ENCODE results near the gene PPFIBP1. TPM values are rescaled to one million over a fixed set of nuclear protein-coding genes. Genes with fewer than 3 reads are reported as not detected.

Gene PPFIBP1
- total and polyA plus RNA-seq, 4 experiments from 2014 or later: 2.1 to 6.5 (median 3.8) TPM

DNA sequence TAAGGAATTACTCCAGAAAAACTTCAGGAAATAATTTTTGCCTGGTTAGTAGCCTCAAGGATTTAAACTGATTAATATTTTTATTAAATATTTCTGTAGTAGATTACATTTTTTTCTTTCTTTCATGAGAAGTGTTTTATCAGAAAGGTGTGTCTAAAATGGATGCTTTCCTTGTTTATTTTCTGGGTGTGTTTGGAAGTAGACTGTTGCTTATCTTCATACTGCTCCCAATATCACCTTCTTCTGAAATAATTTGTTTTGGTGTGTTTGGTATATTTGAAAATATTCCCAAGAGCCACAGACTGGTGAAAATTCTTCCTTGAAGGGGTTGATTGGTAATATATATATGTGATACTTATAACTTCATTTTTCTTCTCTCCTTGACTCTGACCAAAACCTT lies 162.1 kb downstream of the PPFIBP1 start:
- Histone ChIP-seq H3K27me3 (ENCODE audit: insufficient read depth, low read length) (no peaks in the 10 kb centered on the region), H3K4me1 (ENCODE audit: insufficient read depth, low read length) (no peaks in the 10 kb centered on the region), H3K9me3 (ENCODE audit: control insufficient read depth in 1 of 2, low read length in 2 of 2) (no peaks in the 10 kb centered on the region), H3K36me3 (ENCODE audit: insufficient read depth, low read length) (no peaks in the 10 kb centered on the region), H3K27ac (ENCODE audit: low read depth, low read length) (no peak overlapping the region), H3K4me3 (ENCODE audit: low read length in 2 of 2) (no peak overlapping the region)
- no peak overlapping the region for H3K4me3 Mint-ChIP-seq
- no peaks in the 10 kb centered on the region for H3K36me3 Mint-ChIP-seq
- no peak overlapping the region for H3K27ac Mint-ChIP-seq
- ChIA-PET POLR2A (ENCODE audit: partially characterized antibody) (no interaction called here), CTCF (ENCODE audit: partially characterized antibody) (no interaction called here)
- intact Hi-C loops (cut with micrococcal nuclease): no loop called here
- H3K27me3 Mint-ChIP-seq: no peaks in the 10 kb centered on the region
- no peak for DNase-seq
- no peaks in the 10 kb centered on the region for H3K9me3 Mint-ChIP-seq
- H3K4me1 Mint-ChIP-seq: no peaks in the 10 kb centered on the region

GRCh38 chr12:27688671-27689070 lies 164.7 kb downstream of the PPFIBP1 start:
- H3K4me1 Mint-ChIP-seq: no peaks in the 10 kb centered on the region
- Histone ChIP-seq H3K4me3 (ENCODE audit: low read length in 2 of 2) (no peak overlapping the region), H3K4me1 (ENCODE audit: insufficient read depth, low read length) (no peaks in the 10 kb centered on the region), H3K27me3 (ENCODE audit: insufficient read depth, low read length) (no peaks in the 10 kb centered on the region), H3K9me3 (ENCODE audit: control insufficient read depth in 1 of 2, low read length in 2 of 2) (no peaks in the 10 kb centered on the region), H3K36me3 (ENCODE audit: insufficient read depth, low read length) (no peaks in the 10 kb centered on the region), H3K27ac (ENCODE audit: low read depth, low read length) (no peak overlapping the region)
- no peak overlapping the region for H3K27ac Mint-ChIP-seq
- ChIA-PET POLR2A (ENCODE audit: partially characterized antibody) (no interaction called here), CTCF (ENCODE audit: partially characterized antibody) (interaction anchor here (1.4 kb wide), 1 partner anchor 36 kb away, joined by 3 read pairs; no protein-coding TSS in a partner anchor)
- intact Hi-C loops (cut with micrococcal nuclease): no loop called here
- peaks cover 1 to 6% of the 10 kb centered on the region in 2 donors for H3K36me3 Mint-ChIP-seq
- H3K9me3 Mint-ChIP-seq: no peaks in the 10 kb centered on the region
- H3K4me3 Mint-ChIP-seq: no peak overlapping the region
- no peaks in the 10 kb centered on the region for H3K27me3 Mint-ChIP-seq
- DNase-seq: no peak

DNA sequence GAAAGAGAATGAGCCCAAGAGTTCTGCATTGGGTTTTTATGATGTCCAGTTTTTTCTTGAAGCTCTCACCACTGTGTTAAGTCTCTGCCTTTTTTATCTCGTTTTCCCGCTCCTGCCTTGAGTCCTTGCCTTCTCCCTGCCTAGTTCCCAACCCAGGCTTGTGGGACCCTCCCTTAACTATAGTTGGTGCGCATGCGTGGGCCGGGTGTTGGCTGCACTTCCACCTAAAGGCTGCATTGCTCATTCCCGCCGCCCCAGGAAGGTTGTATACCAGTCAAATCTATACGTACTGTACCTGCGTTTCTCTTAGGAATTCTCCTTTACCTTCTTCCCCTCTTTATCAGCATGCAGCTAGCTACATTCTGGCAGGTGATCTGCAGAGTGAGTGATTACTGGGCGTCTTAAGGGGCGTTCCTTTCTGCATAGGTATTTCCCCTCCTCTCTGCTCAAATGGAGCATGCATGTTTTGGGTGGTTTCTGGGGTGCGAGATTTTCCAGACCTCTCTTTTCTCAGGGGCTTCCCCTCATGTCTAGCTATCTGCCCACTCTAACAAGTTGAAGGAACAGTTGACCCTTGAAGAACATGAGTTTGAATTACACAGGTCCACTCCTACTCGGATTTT lies 165.7 kb downstream of the PPFIBP1 start:
- H3K36me3 Mint-ChIP-seq: peaks cover 1 to 6% of the 10 kb centered on the region in 2 donors
- no peaks in the 10 kb centered on the region for H3K9me3 ChIP-seq (ENCODE audit: control insufficient read depth in 1 of 2, low read length in 2 of 2)
- no peaks in the 10 kb centered on the region for H3K9me3 Mint-ChIP-seq
- peak overlapping the region in 1 of 8 donors; percentile 7 for H3K4me3 Mint-ChIP-seq
- ChIA-PET POLR2A (ENCODE audit: partially characterized antibody) (no interaction called here), CTCF (ENCODE audit: partially characterized antibody) (interaction anchor here (1.4 kb wide), 1 partner anchor 37 kb away, joined by 3 read pairs; no protein-coding TSS in a partner anchor)
- intact Hi-C loops (cut with micrococcal nuclease): no loop called here
- H3K27me3 Mint-ChIP-seq: no peaks in the 10 kb centered on the region
- H3K36me3 ChIP-seq (ENCODE audit: insufficient read depth, low read length): no peaks in the 10 kb centered on the region
- H3K4me1 Mint-ChIP-seq: no peaks in the 10 kb centered on the region
- H3K27ac Mint-ChIP-seq: no peak overlapping the region
- H3K27ac ChIP-seq (ENCODE audit: low read depth, low read length): no peak overlapping the region
- H3K4me3 ChIP-seq (ENCODE audit: low read length in 2 of 2): no peak overlapping the region
- H3K27me3 ChIP-seq (ENCODE audit: insufficient read depth, low read length): no peaks in the 10 kb centered on the region
- no peaks in the 10 kb centered on the region for H3K4me1 ChIP-seq (ENCODE audit: insufficient read depth, low read length)
- no peak for DNase-seq

DNA sequence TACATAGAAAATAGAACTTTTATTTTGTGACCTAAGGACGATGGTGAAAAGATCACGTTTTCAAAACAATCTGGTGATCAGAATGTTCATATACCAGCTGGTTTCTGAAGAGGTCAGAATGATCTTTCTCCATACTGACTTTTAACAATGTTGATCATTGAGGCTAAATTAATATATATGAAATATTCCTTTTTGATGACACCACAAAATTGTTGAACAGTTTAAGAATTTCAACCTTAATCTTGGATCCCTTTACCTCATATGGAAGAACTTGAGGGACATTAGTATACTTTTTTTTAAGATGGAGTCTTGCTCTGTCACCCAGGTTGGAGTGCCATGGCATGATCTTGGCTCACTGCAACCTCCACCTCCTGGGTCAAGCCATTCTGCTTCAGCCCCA lies 169.4 kb downstream of the PPFIBP1 start:
- Mint-ChIP-seq H3K9me3 (no peaks in the 10 kb centered on the region), H3K27ac (no peak overlapping the region), H3K36me3 (peaks cover 1 to 6% of the 10 kb centered on the region in 2 donors), H3K4me1 (no peaks in the 10 kb centered on the region), H3K4me3 (no peak overlapping the region), H3K27me3 (no peaks in the 10 kb centered on the region)
- Histone ChIP-seq H3K4me1 (ENCODE audit: insufficient read depth, low read length) (no peaks in the 10 kb centered on the region), H3K36me3 (ENCODE audit: insufficient read depth, low read length) (no peaks in the 10 kb centered on the region), H3K27ac (ENCODE audit: low read depth, low read length) (no peak overlapping the region), H3K27me3 (ENCODE audit: insufficient read depth, low read length) (no peaks in the 10 kb centered on the region), H3K4me3 (ENCODE audit: low read length in 2 of 2) (no peak overlapping the region), H3K9me3 (ENCODE audit: control insufficient read depth in 1 of 2, low read length in 2 of 2) (no peaks in the 10 kb centered on the region)
- intact Hi-C loops (cut with micrococcal nuclease): no loop called here
- ChIA-PET POLR2A (ENCODE audit: partially characterized antibody) (no interaction called here), CTCF (ENCODE audit: partially characterized antibody) (no interaction called here)
- DNase-seq: no peak

DNA sequence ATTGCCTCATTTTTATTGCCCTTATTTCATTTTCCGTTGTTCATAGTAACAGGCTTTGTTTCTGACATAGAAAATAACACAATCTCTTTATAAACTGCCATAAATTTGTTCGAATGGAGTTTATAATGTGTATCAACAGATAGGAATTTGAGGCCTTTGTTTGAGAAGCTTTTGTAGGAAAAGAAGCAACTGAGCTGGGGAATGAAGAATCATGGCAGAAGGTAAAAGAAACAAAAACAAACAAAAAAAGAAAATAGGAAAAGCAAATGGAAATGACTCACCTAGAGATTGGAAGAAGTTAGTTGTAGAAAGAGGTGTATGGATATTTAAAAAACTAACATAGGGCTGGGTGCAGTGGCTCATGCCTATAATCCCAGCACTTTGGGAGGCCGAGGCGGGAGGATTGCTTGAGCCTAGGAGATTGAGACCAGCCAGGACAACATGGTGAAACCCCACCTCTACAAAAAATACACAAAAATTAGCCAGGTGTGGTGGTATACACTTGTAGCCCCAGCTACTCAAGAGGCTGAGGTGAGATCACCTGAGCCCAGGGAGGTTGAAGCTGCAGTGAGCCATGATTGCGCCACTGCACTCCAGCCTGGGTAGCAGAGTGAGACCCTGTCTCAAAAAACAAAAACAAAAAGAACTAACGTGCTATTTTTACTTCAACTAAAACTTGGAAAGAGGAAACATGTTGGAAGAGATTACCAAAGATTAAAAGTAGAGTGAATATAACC lies 171.7 kb downstream of the PPFIBP1 start:
- no peak for DNase-seq
- Mint-ChIP-seq H3K36me3 (peaks cover 1 to 6% of the 10 kb centered on the region in 2 donors), H3K27me3 (peaks cover 0 to 3% of the 10 kb centered on the region in 2 donors), H3K9me3 (no peaks in the 10 kb centered on the region), H3K4me3 (no peak overlapping the region), H3K27ac (peak overlapping the region in 1 of 7 donors; percentile 31), H3K4me1 (no peaks in the 10 kb centered on the region)
- ChIA-PET CTCF (ENCODE audit: partially characterized antibody) (interaction anchor here (0.7 to 1.4 kb wide), 2 partner anchors 8 to 1717 kb away, joined by 3 read pairs; no protein-coding TSS in a partner anchor), POLR2A (ENCODE audit: partially characterized antibody) (no interaction called here)
- Histone ChIP-seq H3K27me3 (ENCODE audit: insufficient read depth, low read length) (no peaks in the 10 kb centered on the region), H3K4me1 (ENCODE audit: insufficient read depth, low read length) (no peaks in the 10 kb centered on the region), H3K4me3 (ENCODE audit: low read length in 2 of 2) (no peak overlapping the region), H3K36me3 (ENCODE audit: insufficient read depth, low read length) (no peaks in the 10 kb centered on the region), H3K9me3 (ENCODE audit: control insufficient read depth in 1 of 2, low read length in 2 of 2) (no peaks in the 10 kb centered on the region), H3K27ac (ENCODE audit: low read depth, low read length) (no peak overlapping the region)
- intact Hi-C loops (cut with micrococcal nuclease): no loop called here

- intact Hi-C loops (cut with micrococcal nuclease): no loop called here
Observed at GRCh38 chr12:27696293-27696652, 172.3 kb downstream of the PPFIBP1 start, which contains the start of gene REP15. REP15 (plus strand) TSS chr12:27696447; CDS start chr12:27696563, 116 bp downstream.

DNA sequence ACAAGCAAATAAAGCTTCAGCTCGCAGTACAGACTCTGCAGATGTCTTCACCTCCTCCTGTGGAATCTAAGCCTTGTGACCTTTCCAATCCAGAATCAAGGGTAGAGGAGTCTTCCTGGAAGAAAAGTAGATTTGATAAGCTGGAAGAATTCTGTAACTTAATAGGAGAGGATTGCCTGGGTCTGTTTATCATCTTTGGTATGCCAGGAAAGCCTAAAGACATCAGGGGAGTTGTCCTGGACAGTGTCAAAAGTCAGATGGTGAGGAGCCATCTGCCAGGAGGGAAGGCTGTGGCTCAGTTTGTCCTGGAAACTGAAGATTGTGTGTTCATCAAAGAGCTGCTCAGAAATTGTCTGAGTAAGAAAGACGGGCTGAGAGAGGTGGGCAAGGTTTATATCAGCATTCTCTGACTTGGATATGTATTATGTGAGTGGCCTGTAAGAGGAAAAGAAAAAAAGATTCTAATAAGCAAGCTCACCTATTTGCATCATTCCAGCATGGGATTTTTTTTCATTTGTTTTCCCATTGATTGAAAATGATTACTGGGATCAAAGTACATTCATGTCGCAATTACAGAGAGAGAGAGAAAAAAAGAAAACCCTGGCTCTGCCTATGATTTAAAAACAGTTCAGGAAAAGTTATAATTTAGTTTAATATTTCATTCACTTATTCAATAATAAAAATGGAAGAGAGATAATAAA lies 173.0 kb downstream of the PPFIBP1 start:
- CTCF ChIA-PET (ENCODE audit: partially characterized antibody): interaction anchor here (1.4 kb wide), 1 partner anchor 7 kb away, joined by 3 read pairs; no protein-coding TSS in a partner anchor
- no peak overlapping the region for H3K27ac Mint-ChIP-seq
- H3K9me3 Mint-ChIP-seq: no peaks in the 10 kb centered on the region
- H3K4me3 Mint-ChIP-seq: no peak overlapping the region
- peaks cover 1 to 6% of the 10 kb centered on the region in 2 donors for H3K36me3 Mint-ChIP-seq
- H3K4me1 ChIP-seq (ENCODE audit: insufficient read depth, low read length): no peaks in the 10 kb centered on the region
- no peak overlapping the region for H3K27ac ChIP-seq (ENCODE audit: low read depth, low read length)
- POLR2A ChIA-PET (ENCODE audit: partially characterized antibody): no interaction called here
- DNase-seq: no peak
- no peaks in the 10 kb centered on the region for H3K4me1 Mint-ChIP-seq
- H3K9me3 ChIP-seq (ENCODE audit: control insufficient read depth in 1 of 2, low read length in 2 of 2): no peaks in the 10 kb centered on the region
- peaks cover 0 to 7% of the 10 kb centered on the region in 2 donors for H3K27me3 Mint-ChIP-seq
- H3K27me3 ChIP-seq (ENCODE audit: insufficient read depth, low read length): no peaks in the 10 kb centered on the region
- no peak overlapping the region for H3K4me3 ChIP-seq (ENCODE audit: low read length in 2 of 2)
- no peaks in the 10 kb centered on the region for H3K36me3 ChIP-seq (ENCODE audit: insufficient read depth, low read length)
- intact Hi-C loops (cut with micrococcal nuclease): no loop called here

More at GRCh38 chr12:27696293-27696652, 172.3 kb downstream of the PPFIBP1 start, which contains the start of gene REP15:
- no peak for DNase-seq
- Mint-ChIP-seq H3K4me3 (no peak within 1 kb of the TSS), H3K27me3 (peaks cover 0 to 6% of the 10 kb centered on the region in 2 donors), H3K27ac (peak within 1 kb of the TSS in 1 of 7 donors; percentile 31), H3K4me1 (no peaks in the 10 kb centered on the region), H3K9me3 (no peaks in the 10 kb centered on the region), H3K36me3 (peaks cover 1 to 6% of the 10 kb centered on the region in 2 donors)
- ChIA-PET POLR2A (ENCODE audit: partially characterized antibody) (no interaction called here), CTCF (ENCODE audit: partially characterized antibody) (interaction anchor here (1.4 kb wide), 1 partner anchor 8 kb away, joined by 3 read pairs; no protein-coding TSS in a partner anchor)
- no peaks in the 10 kb centered on the region for H3K4me1 ChIP-seq (ENCODE audit: insufficient read depth, low read length)
- no peak within 1 kb of the TSS for H3K27ac ChIP-seq (ENCODE audit: low read depth, low read length)
- H3K9me3 ChIP-seq (ENCODE audit: control insufficient read depth in 1 of 2, low read length in 2 of 2): no peaks in the 10 kb centered on the region
- no peaks in the 10 kb centered on the region for H3K27me3 ChIP-seq (ENCODE audit: insufficient read depth, low read length)
- H3K36me3 ChIP-seq (ENCODE audit: insufficient read depth, low read length): no peaks in the 10 kb centered on the region
- H3K4me3 ChIP-seq (ENCODE audit: low read length in 2 of 2): no peak within 1 kb of the TSS
